Stimulated activated naive CD8-positive, alpha-beta T cell treated with anti-CD3 and anti-CD28 coated beads, Interleukin-15, amount 100 ng/mL, for 72 hours (primary cell): ENCODE results near the gene MLLT6.

Source experiments
- ATAC-seq: fragments of 150-1000 bp; cut with Tn5 transposase; 2 replicates; pipeline ENCODE4 v1.10.0; 2021; ENCODE audit warnings: mild to moderate bottlenecking, moderate library complexity
- DNase-seq, 2 donors: peaks; one replicate each; pipeline ENCODE4 v3.0.0; 2021 to 2022
- H3K27ac Mint-ChIP-seq, 2 donors: one replicate each; pipeline ENCODE4 v1.8.0; 2022; ENCODE audit warnings: mild to moderate bottlenecking in 2 of 2, mixed read lengths in 2 of 2, moderate library complexity in 2 of 2
- H3K27me3 Mint-ChIP-seq: one replicate; pipeline ENCODE4 v1.8.0; 2022; ENCODE audit warnings: mixed read lengths
- H3K4me1 Mint-ChIP-seq: one replicate; pipeline ENCODE4 v1.8.0; 2022; ENCODE audit warnings: mild to moderate bottlenecking, mixed read lengths
- H3K4me3 Mint-ChIP-seq, 2 donors: one replicate each; pipeline ENCODE4 v1.8.0; 2022; ENCODE audit warnings: mild to moderate bottlenecking in 2 of 2, mixed read lengths in 2 of 2, moderate library complexity in 1 of 2
- H3K9me3 Mint-ChIP-seq, 2 donors: one replicate each; pipeline ENCODE4 v1.8.0; 2022; ENCODE audit warnings: mixed read lengths in 2 of 2

The MLLT6 gene

GRCh38 chr17:38740044-38740443 lies 35.0 kb downstream of the MLLT6 start:
- H3K27me3 Mint-ChIP-seq = peaks cover 43% of the 10 kb centered on the region

GRCh38 chr17:38740806-38741205 lies 35.7 kb downstream of the MLLT6 start:
- ATAC-seq (no peak), DNase-seq (no peak)
- Mint-ChIP-seq H3K9me3 (no peaks in the 10 kb centered on the region), H3K4me3 (no peak overlapping the region), H3K27me3 (peaks cover 50% of the 10 kb centered on the region), H3K27ac (no peak overlapping the region), H3K4me1 (peaks cover 1% of the 10 kb centered on the region)

More at GRCh38 chr17:38740044-38740443, 35.0 kb downstream of the MLLT6 start:
- Mint-ChIP-seq H3K27ac (no peak overlapping the region), H3K4me3 (no peak overlapping the region), H3K9me3 (no peaks in the 10 kb centered on the region), H3K4me1 (peaks cover 7% of the 10 kb centered on the region)
- ATAC-seq (no peak), DNase-seq (no peak)

- Mint-ChIP-seq H3K27ac (no peak overlapping the region), H3K4me3 (no peak overlapping the region), H3K27me3 (peaks cover 57% of the 10 kb centered on the region), H3K4me1 (peaks cover 8% of the 10 kb centered on the region), H3K9me3 (no peaks in the 10 kb centered on the region)
- DNase-seq (no peak), ATAC-seq (no peak)
These were observed 36.4 kb downstream of the MLLT6 start for GRCh38 chr17:38741461-38741860.

- Mint-ChIP-seq H3K9me3 (no peaks in the 10 kb centered on the region), H3K4me1 (peaks cover 13% of the 10 kb centered on the region), H3K27ac (no peak overlapping the region), H3K4me3 (no peak overlapping the region), H3K27me3 (peaks cover 62% of the 10 kb centered on the region)
- DNase-seq = no peak
- no peak for ATAC-seq
These were observed 36.9 kb downstream of the MLLT6 start for GRCh38 chr17:38741921-38742410.

- Mint-ChIP-seq H3K4me1 (peaks cover 18% of the 10 kb centered on the region), H3K27ac (no peak overlapping the region), H3K4me3 (no peak overlapping the region), H3K9me3 (no peaks in the 10 kb centered on the region), H3K27me3 (peaks cover 68% of the 10 kb centered on the region)
- DNase-seq = no peak
- peak; percentile 41 for ATAC-seq
These were observed 37.6 kb downstream of the MLLT6 start for GRCh38 chr17:38742411-38743308.

GRCh38 chr17:38743556-38744171 lies 38.6 kb downstream of the MLLT6 start:
- DNase-seq = no peak
- Mint-ChIP-seq H3K9me3 (no peaks in the 10 kb centered on the region), H3K4me3 (no peak overlapping the region), H3K4me1 (peaks cover 22% of the 10 kb centered on the region), H3K27ac (no peak overlapping the region), H3K27me3 (peaks cover 76% of the 10 kb centered on the region)
- no peak for ATAC-seq

GRCh38 chr17:38745545-38745944 lies 40.5 kb downstream of the MLLT6 start:
- no peak for DNase-seq
- Mint-ChIP-seq H3K27me3 (peaks cover 92% of the 10 kb centered on the region), H3K27ac (no peak overlapping the region), H3K4me1 (peaks cover 36% of the 10 kb centered on the region), H3K4me3 (no peak overlapping the region), H3K9me3 (no peaks in the 10 kb centered on the region)
- ATAC-seq = no peak

- ATAC-seq = no peak
- peak overlapping the region; percentile 45 to 70 for H3K4me3 Mint-ChIP-seq
- peaks cover 92% of the 10 kb centered on the region for H3K27me3 Mint-ChIP-seq
- H3K27ac Mint-ChIP-seq = no peak overlapping the region
- DNase-seq = no peak
- no peaks in the 10 kb centered on the region for H3K9me3 Mint-ChIP-seq
- peaks cover 43% of the 10 kb centered on the region for H3K4me1 Mint-ChIP-seq
These were observed 41.2 kb downstream of the MLLT6 start for GRCh38 chr17:38746004-38746848.

- Mint-ChIP-seq H3K4me1 (peaks cover 50% of the 10 kb centered on the region), H3K4me3 (peak overlapping the region; percentile 45 to 70), H3K27ac (no peak overlapping the region), H3K9me3 (no peaks in the 10 kb centered on the region), H3K27me3 (peaks cover 87% of the 10 kb centered on the region)
- DNase-seq = no peak
- ATAC-seq = no peak
These were observed 41.9 kb downstream of the MLLT6 start for GRCh38 chr17:38746849-38747462.

- H3K4me3 Mint-ChIP-seq = peak overlapping the region; percentile 85
- H3K27me3 Mint-ChIP-seq = peaks cover 80% of the 10 kb centered on the region
- ATAC-seq = no peak
- H3K4me1 Mint-ChIP-seq = peaks cover 51% of the 10 kb centered on the region
- no peaks in the 10 kb centered on the region for H3K9me3 Mint-ChIP-seq
- no peak overlapping the region for H3K27ac Mint-ChIP-seq
- no peak for DNase-seq
These were observed 42.5 kb downstream of the MLLT6 start for GRCh38 chr17:38747463-38748148.

GRCh38 chr17:38748149-38748891 lies 43.2 kb downstream of the MLLT6 start, which contains the start of gene PCGF2:
Gene PCGF2 (minus strand): TSS chr17:38748336. CDS start chr17:38740402, 7,934 bp downstream.
- ATAC-seq = no peak
- peaks cover 78% of the 10 kb centered on the region for H3K27me3 Mint-ChIP-seq
- H3K4me1 Mint-ChIP-seq = peaks cover 53% of the 10 kb centered on the region
- peak within 1 kb of the TSS; percentile 90 to 94 for H3K4me3 Mint-ChIP-seq
- no peak for DNase-seq
- H3K27ac Mint-ChIP-seq = no peak within 1 kb of the TSS
- no peaks in the 10 kb centered on the region for H3K9me3 Mint-ChIP-seq

- H3K27ac Mint-ChIP-seq = no peak overlapping the region
- H3K9me3 Mint-ChIP-seq = no peaks in the 10 kb centered on the region
- ATAC-seq (no peak), DNase-seq (no peak)
- H3K4me1 Mint-ChIP-seq = peaks cover 58% of the 10 kb centered on the region
- peaks cover 73% of the 10 kb centered on the region for H3K27me3 Mint-ChIP-seq
- H3K4me3 Mint-ChIP-seq = peak overlapping the region; percentile 90 to 94
These were observed 43.8 kb downstream of the MLLT6 start for GRCh38 chr17:38748892-38749222.

- ATAC-seq (no peak), DNase-seq (no peak)
- no peak overlapping the region for H3K27ac Mint-ChIP-seq
- peaks cover 67% of the 10 kb centered on the region for H3K27me3 Mint-ChIP-seq
- peak overlapping the region; percentile 90 to 94 for H3K4me3 Mint-ChIP-seq
- H3K4me1 Mint-ChIP-seq = peaks cover 62% of the 10 kb centered on the region
- H3K9me3 Mint-ChIP-seq = no peaks in the 10 kb centered on the region
These were observed 44.4 kb downstream of the MLLT6 start for GRCh38 chr17:38749223-38750043.

- Mint-ChIP-seq H3K27ac (no peak overlapping the region), H3K27me3 (peaks cover 62% of the 10 kb centered on the region), H3K9me3 (no peaks in the 10 kb centered on the region), H3K4me1 (peaks cover 67% of the 10 kb centered on the region), H3K4me3 (peak overlapping the region; percentile 90 to 94)
- no peak for DNase-seq
- ATAC-seq = no peak
These were observed 44.9 kb downstream of the MLLT6 start for GRCh38 chr17:38750044-38750311.
